D341Med (cell line): ENCODE results near the gene ZNF593OS.

Experiments used
- DNase-seq: peaks from one replicate; pipeline ENCODE4 v3.0.0; 2012; ENCODE audit warnings: low spot score

The ZNF593OS gene

DNA sequence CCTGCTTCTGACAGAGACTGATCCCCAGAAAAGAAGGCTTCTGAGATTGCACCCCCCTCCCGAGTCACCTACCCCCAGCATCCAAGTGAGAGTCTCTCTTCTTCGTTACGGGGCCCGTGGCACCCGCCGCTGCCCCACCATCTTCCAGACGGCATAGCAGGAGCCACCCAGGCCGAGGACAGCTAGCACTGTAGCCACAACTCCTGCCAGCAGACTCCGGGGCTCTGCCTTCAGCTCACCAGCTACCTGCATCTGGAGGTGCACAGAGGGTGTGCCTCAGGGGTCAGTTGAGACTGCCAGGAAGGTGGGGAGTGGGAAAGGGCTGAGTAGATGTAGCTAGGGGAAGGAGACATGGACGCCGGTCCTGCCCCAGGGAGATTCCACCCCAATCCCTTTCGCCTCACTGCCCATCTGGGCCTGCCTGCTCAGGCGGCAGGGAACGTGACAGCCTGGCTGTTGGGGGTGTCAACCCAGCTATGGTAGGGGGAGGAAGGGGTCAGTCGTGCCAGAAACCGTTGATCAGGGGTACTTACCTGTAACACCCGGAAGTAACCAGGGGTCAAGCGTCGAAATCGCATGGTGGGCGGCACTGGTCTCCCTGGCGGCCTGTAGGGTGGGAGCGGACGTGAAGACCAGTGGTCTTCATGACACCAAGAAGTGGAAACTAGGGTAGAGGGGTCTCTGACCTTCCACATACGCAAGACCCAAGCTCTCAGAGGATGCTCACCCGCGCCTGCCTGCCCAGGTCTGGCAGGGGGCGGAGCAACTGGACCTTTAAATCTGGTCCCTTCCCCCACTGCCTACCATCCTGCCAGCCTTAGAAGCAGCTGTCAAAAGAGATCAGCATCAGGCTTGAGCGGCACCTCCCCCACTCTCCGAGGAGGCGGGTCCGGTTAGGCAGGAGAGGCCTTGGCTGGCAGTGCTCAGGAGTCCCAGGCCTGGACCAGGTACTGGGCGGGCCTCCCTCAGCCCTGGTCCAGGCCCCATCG lies at the start of gene ZNF593OS:
Gene ZNF593OS (minus strand): TSS at position 749 of the 989 bp plus-strand sequence. CDS start 171 bp downstream, at position 578.
- DNase-seq: no peak

DNA sequence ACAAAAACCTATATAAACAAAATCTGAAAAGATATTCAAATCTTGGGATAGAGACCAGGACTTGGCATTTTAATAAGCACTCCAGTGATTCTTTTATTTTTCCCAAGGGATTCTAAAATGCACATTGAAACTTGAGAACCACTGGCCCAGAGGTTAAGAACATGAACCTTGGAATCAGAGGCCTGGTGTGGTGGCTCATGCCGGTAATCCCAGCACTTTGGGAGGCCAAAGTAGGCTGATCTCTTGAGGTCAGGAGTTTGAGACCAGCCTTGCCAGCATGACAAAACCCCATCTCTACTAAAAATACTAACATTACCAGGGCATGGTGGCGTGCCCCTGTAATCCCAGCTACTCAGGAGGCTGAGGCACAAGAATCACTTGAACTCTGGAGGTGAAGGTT lies 49.5 kb upstream of the ZNF593OS start:
- no peak for DNase-seq

DNA sequence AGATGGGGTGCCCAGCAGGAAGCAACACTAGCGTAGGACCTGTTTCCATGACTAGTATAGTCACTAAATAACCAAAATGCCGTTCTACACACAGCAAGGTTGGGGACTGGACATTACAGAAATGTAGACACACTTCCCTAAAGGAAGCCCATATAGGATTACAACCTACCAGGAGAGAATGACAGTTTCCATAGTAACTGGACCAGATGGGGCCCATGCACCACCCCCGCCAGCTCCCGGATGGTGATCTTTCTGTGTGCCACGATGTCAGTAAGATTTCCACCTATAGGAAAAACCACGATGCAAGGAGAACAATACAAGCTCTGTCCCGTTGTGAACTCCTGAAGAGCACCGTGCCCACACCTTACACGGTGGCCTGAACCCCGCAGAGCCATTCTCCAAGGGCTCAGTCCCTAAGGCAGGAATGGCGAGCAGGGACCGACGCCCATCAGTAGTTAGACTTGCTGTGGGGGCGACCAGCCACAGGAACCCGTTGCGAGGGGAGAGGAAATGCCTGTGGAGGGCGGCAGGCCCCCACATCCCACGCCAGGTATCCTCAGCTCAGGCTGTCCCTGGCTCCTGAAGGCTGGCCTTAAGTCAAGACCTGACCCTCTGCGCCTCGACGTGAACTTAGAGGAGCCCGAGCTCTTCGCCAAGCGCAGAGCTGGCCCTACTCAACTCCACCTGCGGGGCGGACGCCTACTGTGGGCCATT lies 48.7 kb upstream of the ZNF593OS start:
- no peak for DNase-seq

DNA sequence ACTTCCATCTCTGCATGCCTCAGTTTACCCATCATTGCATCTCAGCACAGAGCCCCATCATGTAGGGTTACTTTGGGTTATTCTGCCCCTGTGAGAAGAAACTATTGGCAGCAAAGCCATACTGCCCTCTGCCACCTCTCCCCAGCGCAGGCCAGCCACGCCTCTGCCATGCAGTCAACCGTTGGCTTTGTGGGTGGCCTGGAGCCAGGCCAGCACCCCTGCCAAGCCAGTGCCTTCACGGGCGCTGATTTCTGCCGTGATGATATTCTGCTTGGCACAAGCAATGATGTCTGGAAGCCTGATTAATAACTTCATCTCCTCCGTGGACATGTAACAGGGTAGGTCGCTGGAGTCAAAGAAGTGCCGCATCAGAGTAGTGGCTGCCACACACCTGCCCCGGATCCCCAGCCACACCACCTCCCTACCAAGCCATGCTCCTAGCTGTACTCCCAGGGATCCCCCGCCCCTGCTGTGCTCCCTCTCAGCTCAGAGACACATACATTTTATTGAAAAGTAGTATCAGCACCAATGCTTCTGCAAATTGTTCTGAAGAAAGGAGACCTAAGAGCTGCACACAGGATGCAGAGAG lies 47.4 kb upstream of the ZNF593OS start:
- DNase-seq: no peak

DNA sequence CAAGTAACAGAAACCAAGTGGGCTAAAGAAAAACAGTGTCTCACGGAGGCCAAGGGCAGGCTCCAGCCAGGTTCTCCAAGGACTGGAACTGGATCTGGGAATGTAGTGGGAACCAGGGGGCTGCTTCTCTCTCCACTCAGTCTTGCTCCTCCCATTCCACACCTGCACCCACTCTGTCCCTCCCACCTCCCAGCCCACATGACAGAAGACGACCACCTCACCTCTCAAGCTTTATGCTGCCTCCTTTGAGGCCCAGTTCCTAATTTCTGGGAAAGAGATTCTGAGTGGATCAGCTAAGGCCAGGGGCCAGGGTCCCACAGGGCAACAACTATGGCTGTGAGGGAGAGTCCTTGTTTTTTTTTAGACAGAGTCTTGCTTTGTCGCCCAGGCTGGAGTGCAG lies 43.6 kb upstream of the ZNF593OS start:
- DNase-seq: no peak

DNA sequence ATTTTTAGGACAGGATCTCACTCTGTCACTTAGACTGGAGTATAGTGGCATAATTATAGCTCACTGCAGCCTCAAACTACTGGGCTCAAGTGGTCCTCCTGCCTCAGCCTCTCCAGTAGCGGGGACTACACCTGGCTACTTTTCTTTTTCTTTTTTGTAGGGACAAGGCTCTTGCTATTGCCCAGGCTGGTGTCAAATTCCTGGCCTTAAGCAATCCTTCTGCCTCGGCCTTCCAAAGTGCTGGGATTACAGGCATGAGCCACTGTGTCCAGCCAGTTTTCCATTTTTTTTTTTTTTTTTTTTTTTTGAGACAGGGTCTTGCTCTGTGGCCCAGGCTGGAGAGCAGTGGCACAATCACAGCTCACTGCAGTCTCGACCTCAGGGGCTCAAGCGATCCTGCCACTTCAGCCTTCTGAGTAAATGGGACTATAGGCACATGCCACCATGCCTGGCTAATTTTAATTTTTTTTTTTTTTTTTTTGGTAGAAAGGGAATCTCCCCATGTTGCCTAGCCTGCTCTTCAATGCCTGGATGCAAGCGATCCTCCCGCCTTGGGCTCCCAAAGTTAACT lies 41.8 kb upstream of the ZNF593OS start:
- no peak for DNase-seq

DNA sequence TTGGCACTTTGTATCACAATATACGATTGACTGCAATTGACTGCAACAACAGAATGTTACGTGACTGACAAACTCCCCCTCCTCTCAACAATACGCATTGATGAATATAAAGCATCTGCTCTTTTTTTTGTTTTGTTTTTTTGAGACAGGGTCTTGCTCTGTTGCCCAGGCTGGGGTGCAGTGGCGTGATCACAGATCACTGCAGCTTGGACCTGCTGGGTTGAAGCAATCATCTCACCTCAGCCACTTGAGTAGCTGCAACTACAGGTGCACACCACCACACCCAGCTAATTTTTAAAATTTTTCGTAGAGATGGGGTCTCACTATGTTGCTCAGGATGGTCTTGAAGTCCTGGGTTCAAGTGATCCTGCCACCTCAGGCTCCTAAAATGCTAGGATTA lies 41.1 kb upstream of the ZNF593OS start:
- no peak for DNase-seq

DNA sequence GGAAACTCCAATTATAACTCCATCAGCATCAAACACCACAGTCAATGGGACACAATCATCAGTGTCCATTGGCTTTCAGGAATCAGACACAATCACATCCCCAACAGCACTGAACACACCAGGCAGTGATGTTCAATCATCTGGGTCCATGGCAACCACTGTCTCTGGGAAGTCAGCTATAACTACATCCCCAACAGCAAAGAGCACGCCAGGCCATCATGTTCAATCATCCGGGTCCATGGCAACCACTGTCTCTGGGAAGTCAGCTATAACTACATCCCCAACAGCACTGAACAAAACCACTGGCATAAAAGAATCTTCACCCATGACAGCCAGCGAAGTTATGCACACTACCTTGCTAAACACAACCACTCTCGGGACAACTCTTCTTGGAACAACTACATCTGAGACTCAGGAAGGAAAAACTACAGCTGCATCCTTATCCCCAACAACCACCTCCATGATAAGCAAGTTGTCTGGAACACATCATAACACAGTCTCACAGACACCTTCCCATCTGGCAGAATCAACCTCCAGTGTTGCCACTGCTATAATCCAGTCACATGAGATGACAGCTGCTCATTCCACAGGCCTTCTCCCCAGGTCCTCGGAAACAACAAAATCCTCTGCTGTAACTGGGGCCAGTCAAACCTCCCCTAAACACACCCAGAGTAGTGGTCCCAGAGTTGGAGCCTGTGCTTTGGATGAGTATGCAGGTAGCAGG lies 38.7 kb upstream of the ZNF593OS start:
- no peak for DNase-seq

DNA sequence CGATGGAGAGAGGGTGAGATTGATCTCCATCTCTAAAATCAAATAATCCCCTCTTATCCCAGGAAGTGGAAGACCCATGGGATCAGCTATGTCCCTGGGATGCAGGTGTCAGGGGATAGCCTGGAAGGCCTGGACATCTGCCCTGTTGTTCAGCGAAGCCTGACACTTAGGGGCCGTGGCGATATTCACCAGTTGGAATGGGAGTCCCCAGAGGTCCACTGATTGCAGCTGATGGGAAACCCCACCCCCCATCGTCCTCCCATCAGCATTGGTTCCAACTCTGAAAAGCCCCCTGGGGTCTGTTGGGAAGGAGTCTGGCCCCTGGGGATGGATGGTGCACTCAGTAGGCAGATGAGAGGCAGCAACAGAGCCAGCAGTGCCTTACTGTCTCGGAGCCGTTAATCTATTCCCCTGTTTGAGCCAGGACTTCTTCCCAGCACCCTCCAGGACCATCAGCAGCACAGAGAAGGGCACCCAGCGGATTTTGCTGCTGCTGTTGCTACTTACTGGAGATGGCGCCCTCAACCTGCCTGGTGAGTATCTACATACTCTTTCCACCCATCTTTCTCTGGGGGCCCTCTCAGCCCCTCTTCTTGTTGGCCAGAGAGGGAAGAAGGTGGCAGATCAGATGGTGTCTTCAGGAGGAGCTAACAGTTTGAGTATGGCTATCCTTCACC lies 32.1 kb upstream of the ZNF593OS start:
- DNase-seq: no peak

DNA sequence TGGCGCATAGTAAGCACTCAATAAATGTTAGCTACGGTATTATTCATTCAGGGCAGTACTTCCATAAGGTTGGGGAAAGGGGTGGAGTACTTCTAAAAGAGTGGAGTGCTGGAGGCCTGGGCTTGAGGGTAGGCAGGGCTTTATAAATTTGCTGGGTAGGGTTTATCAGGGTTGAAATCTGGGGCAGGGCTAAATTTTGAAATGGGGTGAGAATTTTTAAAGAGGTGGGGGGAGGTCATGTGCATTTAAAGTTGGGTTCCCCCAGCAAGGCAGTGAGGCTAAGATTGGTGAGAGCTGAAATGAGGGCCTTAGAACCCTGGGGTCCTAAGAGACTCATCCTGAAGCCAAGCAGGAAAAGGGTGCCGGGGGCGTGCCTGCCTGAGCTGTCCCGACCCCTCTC lies 28.8 kb upstream of the ZNF593OS start:
- DNase-seq: no peak

DNA sequence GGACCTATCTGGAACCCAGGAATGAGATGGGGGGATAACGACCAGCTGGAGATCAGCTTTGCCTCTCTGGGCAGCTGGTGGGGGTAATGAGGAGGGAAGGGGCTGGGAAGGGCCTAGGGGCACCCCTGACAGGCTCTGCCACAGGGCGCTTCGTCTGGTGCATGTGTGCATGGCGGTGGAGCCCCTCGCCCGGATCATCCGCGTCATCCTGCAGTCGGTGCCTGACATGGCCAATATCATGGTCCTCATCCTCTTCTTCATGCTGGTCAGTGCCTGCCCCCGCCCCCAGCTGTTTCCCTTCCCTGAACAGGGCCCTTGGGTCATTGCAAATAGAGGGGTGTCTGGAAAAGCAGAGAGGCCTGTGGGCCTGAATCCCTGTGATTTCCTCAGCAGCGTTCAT lies 26.2 kb upstream of the ZNF593OS start:
- DNase-seq: no peak

DNA sequence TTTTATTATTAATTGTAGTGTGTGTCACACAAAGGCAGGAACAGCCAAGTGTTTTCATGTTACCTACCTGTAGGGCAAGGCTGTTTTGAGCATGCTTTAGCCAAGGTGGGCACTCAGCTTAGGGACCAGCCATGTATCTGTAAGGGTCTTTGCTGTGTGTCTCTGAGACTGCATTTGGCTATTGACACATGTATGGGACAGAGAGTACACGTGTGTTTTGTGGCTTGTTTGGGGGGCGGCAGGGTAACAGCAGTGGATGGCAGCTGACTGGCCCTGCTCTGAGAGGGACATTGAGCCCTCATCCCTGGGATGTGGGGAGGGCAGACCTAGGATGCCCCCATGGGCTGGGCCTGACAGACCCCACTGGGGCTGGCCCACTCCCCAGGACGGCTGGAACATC lies 25.7 kb upstream of the ZNF593OS start:
- no peak for DNase-seq

DNA sequence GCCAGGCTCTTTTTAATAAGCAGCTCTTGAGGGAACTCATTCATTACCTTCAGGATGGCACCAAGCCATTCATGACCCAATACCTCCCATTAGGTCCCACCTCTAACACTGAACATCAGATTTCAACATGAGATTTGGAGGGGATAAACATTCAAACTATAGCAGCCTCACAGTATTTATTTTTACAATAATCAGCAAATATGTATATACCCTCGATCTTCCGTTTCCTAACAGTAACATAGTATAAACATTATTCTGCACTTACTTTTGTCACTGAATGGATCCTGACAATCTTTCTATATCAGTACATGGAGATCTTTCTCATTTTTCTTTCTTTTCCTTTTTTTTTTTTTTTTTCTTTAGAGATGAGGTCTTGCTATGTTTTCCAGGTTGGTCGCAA lies 24.2 kb upstream of the ZNF593OS start:
- no peak for DNase-seq

DNA sequence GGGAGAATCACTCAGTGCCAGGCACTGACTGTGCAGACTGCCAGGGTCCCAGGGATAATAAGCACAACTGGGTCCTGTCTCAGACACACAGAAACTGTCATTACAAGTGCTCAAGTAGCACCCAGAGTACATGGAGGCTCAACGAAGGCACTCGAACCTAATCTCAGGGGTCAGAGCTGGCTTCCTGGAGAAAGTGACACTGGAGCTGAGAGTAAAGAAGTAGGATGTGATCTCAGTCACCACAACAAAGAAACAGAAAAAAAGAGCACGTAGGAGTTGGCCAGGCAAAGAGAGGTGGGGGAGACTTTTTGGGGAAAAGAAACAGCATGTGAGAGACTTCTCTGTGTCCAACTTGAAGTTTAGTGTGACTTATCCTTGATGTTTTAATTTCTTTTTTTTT lies 20.1 kb upstream of the ZNF593OS start:
- no peak for DNase-seq

DNA sequence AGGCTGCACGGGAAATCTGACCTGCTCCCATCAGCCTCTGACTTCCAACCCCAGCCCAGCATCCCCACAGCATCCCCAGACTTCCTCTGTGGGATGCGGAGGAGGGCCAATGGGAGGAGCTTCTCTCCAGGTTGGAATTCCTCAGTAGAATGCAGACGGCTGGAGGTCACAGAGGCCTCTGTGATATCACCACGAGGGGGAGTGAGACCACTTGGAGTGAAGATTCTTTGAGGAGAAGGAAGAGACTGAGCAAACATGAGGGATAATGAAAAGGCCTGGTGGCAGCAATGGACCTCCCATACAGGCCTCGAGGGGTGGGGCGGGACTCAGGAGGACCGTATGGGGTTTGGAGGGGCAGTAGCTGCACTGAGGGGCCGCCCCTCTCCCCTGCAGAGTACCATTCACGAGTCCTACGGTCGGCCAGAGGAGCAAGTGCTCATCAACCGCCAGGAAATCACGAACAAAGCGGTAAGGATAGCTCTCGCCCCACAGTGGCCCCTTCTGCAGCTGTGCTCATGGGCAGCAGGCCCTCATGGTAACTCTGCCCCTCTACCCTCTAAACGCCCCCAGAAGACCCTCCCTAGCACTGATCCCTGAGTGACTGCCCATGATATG lies 18.8 kb upstream of the ZNF593OS start, which contains the start of gene CATSPER4:
Gene CATSPER4 (plus strand): TSS at position 230 of the 615 bp plus-strand sequence. CDS start 26 bp downstream, at position 256.
- DNase-seq: no peak

DNA sequence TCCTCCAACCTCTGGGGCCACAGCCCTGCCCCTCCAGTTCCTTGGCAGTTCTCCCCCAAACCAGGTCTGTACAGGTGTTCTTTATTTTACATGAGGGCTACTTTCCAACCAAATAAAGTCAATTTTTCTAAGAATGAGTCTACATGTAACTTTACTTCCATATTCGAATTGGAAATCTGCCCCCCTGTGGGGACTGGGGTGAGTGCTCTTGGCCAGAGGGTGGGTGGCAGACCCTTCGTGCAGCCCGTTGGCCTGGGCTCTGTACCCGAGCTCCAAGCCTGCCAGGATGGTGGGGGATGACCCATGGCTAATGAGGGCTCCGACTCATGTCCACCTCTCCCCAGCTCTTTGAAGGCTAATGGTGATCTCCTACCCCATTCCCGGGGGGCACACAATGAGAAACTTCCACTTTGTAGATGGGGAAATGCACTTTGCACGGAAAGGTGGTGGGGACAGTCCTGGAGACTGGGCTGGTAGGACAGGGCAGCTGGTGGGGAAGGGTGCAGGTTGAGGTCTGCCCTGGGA lies 18.2 kb upstream of the ZNF593OS start:
- no peak for DNase-seq

DNA sequence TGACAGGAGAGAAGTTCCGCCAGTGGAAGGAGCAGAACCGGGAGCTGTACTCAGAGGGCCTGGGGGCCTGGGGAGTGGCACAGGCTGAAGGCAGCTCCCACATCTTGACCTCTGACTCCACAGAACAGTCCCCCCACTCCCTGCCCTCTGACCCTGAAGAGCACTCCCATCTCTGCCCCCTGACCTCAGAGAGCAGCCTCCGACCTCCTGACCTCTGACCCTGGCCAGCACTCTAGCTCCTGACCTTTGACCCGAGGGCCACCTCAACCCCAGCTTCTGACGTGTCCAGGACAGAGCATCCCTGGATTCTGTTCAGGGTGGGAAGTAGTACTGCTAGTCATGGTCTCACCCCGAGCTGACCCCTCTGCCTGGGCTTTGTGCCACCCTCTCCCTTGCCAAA lies 17.7 kb upstream of the ZNF593OS start:
- no peak for DNase-seq

DNA sequence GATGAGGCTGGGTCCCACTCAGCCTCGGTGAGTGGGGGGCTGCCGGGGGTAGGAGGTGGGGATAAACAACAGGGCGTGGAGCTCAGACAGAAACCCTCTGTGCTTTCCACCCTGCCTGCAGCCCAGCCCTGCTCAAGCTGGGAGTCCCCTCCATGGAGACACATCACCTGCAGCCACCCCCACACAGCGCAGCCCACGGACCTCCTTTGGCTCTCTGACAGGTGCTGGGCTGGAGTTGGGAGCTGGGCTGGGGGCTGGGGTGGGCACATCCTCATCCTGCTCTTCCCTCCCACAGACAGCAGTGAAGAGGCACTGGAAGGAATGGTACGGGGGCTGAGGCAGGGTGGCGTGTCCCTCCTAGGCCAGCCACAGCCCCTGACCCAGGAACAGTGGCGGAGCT lies 16.8 kb upstream of the ZNF593OS start:
- no peak for DNase-seq

DNA sequence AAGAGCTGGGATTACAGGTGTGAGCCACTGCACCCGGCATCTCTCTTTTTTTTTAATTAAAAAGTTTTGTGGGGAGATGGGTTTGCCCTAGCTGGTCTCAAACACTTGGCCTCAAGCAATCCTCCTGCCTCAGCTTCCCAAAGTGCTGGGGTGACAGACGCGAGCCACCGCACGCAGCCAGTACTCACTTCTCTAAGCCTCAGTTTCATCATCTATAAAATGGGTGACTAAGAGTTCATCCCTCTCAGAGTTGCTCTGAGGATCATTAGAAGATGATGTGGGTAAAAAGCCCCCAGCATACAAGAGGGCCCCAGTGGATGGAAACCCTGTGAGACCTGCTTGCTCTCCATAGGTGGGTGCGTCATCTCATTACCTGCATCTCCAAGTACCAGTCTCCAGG lies 16.2 kb upstream of the ZNF593OS start:
- DNase-seq: no peak

DNA sequence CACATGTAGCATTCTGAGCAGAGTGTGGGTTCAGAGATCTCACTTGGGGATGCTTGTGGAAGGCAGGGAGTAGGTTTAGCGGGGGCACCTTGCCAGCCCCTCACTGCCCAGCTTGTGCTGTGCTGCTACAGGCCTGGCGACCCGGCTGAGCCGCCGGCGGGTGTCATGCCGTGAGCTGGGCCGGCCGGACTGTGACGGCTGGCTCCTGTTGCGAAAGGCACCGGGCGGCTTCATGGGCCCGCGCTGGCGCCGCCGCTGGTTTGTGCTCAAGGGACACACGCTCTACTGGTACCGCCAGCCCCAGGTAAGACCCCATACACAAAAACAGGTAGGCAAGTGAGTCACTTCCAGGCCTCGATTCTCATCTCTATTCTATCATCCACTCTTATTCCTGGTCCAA lies 13.3 kb upstream of the ZNF593OS start:
- DNase-seq: no peak
